GM21723 (cell line): ENCODE results near the gene FAM227A.
A peak's percentile ranks its signal among the peaks of the same experiment; 100 is the strongest.
"Not testable (repeated sequence)": the region's sequence is repeated elsewhere in the genome, so short reads cannot be mapped to it uniquely, and the experiment has no call there.

Source experiments
- ATAC-seq: cut with Tn5 transposase; IDR thresholded peaks from one replicate; pipeline ENCODE4 v1.9.1; 2021; ENCODE audit warnings: mild to moderate bottlenecking, moderate library complexity; ENCODE audit not compliant: unreplicated experiment

The FAM227A gene

GRCh38 chr22:38612217-38613006 is 43.8 kb downstream of the FAM227A start:
- no peak for ATAC-seq

GRCh38 chr22:38611559-38611958 is 44.6 kb downstream of the FAM227A start:
- ATAC-seq: no peak

- ATAC-seq: no peak
Measured at GRCh38 chr22:38610234-38610633, 46.0 kb downstream of the FAM227A start.

- no peak for ATAC-seq
Measured at GRCh38 chr22:38608992-38609750, 47.0 kb downstream of the FAM227A start.

- ATAC-seq: no peak
Measured at GRCh38 chr22:38607680-38608079, 48.5 kb downstream of the FAM227A start.

- ATAC-seq: no peak
Measured at GRCh38 chr22:38602166-38602565, 54.0 kb downstream of the FAM227A start.

GRCh38 chr22:38601221-38601764 is 54.9 kb downstream of the FAM227A start:
- no peak for ATAC-seq

- no peak for ATAC-seq
Measured at GRCh38 chr22:38599466-38599865, 56.7 kb downstream of the FAM227A start.

GRCh38 chr22:38582923-38583322 is 73.3 kb downstream of the FAM227A start:
- not testable (repeated sequence) for ATAC-seq

GRCh38 chr22:38578505-38578904 is 77.7 kb downstream of the FAM227A start:
- no peak for ATAC-seq

GRCh38 chr22:38572065-38572464 is 84.1 kb downstream of the FAM227A start:
- ATAC-seq: no peak

- no peak for ATAC-seq
Measured at GRCh38 chr22:38570779-38571364, 85.3 kb downstream of the FAM227A start.

- ATAC-seq: peak; percentile 50
Measured at GRCh38 chr22:38569972-38570778, 86.0 kb downstream of the FAM227A start, which contains the start of gene DMC1. Gene DMC1, minus strand, starts transcription at chr22:38570183. Its CDS starts 1,927 bp downstream, at chr22:38568256.

- peak; percentile 17 for ATAC-seq
Measured at GRCh38 chr22:38569181-38569971, 86.8 kb downstream of the FAM227A start.

GRCh38 chr22:38567531-38568285 is 88.5 kb downstream of the FAM227A start:
- no peak for ATAC-seq

GRCh38 chr22:38566726-38567504 is 89.3 kb downstream of the FAM227A start:
- ATAC-seq: no peak

GRCh38 chr22:38565441-38565840 is 90.8 kb downstream of the FAM227A start:
- ATAC-seq: no peak

GRCh38 chr22:38564669-38565068 is 91.5 kb downstream of the FAM227A start:
- ATAC-seq: no peak
